HG03095 (cell line): ENCODE results near the gene MCEE.
"Not testable (repeated sequence)": the region's sequence is repeated elsewhere in the genome, so short reads cannot be mapped to it uniquely, and the experiment has no call there.

Source experiments
- ATAC-seq: cut with Tn5 transposase; IDR thresholded peaks from one replicate; pipeline ENCODE4 v1.9.1; 2021; ENCODE audit warnings: moderate library complexity; ENCODE audit not compliant: unreplicated experiment

Gene MCEE

DNA sequence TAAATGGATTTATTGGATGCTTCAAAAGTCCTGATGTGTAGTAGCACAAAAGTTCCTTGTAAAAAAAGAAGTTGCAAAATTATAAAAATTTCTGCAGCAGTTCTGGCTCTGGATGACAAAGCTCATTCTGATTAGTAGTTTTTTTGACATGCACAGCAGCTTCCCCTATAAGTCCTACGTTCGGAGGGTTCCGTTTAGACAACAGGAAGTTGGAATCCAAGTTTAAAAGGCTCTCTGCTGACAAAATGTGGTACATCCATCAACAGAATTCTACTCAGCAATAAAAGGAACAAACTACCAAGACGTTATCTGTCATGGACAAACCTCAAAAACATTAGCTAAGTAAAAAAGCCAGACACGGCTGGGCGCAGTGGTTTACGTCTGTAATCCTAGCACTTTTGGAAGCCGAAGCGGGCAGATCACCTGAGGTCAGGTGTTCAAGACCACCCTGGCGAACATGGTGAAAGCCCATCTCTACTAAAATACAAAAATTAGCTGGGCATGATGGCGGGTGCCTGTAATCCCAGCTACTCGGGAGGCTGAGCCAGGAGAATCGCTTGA, 46.2 kb downstream of the MCEE start:
- not testable (repeated sequence) for ATAC-seq

DNA sequence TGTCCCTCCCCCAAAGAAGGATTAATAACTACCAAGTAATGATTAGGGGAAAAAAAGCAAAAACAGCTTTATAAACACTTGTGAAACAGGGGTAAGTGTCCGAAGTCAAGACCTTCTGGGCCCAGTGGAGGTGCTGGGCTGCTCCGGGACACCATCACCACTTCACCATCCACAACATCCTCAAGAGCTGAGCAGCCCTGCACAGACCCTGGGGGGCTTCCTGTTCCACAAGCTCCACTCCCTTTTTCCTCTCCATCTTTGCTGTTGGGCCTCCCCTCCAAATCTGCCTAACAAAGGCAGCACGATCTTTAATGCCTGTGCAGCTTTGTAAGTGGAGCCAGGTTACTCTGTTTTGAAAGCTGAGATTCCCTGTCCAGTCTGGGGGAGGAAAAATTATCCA, 46.7 kb downstream of the MCEE start:
- ATAC-seq, result not testable (repeated sequence)

DNA sequence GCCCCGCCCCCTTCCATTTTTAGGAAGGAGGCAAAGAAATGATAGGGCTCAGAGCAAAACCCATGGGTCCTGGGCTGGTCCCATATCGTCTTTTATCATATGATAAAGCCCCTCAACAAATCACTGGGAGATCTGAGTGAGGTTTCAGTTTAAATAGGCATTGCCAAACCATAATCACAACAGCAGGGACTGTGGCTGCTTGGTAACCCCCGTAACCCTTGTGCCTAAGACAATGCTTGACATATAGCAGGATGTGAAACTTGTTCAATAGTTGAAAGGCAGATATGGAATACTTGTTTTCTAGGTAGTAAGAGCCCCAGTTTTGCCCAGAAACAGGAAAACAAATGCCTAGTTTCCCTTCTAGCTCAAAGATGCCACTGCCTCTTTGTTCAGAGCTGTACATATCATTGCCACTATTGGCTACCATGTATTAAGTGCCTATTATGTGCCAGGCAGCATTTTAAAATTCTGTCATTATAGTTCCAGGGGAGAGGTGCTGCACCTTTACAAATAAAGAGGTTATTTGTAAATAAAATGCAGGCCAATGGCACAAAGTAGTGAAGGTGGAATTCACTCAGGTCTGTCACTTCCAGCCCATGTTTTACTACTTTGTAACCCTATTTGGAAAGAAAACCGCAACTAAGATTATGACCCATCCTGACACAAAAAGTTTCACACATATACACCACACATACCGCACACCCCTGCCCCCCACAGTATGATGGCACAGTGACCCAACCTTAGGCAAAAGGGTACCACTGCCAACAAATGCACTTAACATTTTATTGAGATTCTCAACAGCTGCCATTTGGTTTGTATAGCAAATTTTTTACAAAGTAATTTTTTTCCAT, 47.4 kb downstream of the MCEE start:
- ATAC-seq, result no peak

DNA sequence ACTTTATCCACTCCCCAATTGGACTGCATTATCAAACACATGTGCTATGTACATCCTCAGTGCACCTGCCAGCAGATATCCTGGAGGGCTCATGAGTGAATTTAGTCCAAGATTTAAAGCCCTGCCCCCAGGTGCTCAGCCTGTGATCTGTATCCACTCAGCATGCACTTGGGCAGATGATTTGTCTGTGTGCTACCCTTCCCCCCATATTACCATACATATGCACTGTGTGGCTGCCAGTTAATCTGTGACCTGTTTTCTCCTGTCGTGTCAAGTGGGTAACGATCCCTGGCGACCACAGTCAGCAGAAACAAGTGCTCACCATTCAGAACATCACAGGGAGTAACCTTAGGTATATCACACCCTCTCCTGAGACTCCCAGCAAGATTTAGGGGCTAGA, 51.4 kb downstream of the MCEE start:
- no peak for ATAC-seq

DNA sequence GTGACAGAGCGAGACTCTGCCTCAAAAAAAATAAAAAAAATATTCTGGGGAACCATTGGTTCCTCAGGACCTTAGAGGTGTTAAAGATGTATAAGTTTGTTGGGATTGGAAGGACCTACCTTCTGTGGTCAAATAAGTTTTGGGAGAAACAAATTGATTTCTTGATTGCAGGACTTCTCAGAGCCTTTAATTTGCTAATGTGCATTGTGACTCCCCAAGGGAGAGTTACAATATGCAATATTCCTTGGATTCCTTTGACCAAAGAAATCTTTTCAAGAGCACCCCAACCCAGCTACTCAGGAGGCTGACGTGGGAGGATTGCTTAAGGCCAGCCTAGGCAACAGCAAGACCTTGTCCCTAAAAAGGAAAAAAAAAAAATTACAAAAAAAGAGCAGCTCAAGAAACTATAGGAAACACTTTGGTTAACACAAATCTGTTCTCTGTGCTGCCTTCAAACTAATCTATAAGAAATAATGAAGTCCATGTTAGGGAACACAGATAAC, 55.1 kb downstream of the MCEE start:
- ATAC-seq, result no peak

DNA sequence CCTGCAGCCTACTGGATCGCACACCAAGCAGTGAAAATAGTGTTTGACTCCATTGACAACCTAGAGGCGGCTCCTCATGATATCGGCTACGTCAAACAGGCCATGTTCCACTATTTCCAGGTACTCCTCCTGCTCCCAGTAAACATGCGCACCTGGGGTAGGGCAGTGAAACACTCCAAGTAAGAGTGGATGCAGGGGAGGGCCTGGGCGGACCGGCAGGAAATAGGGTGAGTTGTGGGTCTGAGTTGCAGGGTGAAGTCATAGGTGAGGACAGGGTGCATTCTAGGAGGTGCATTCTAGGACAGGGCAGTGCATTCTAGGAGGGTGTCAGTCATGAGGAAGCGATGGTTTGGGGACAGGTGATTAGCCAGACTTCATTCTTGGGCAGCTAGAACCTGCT, 56.6 kb downstream of the MCEE start:
- no peak for ATAC-seq

DNA sequence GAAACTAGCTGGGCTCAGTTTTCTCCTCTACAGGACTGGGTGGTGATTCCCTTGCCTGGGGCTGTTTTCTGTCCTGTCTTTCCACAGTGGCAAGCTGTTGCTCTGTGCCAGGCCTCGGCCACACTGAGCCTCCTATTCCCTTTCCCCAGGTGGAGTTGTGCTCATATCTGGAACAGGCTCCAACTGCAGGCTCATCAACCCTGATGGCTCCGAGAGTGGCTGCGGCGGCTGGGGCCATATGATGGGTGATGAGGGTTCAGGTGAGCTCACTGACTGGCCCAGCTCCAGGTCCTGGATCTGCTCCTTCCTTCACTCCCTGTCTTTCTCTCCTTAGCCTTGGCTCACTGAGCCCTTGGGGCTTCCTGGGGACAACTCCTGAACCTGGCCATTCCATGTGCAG, 57.5 kb downstream of the MCEE start:
- no peak for ATAC-seq

DNA sequence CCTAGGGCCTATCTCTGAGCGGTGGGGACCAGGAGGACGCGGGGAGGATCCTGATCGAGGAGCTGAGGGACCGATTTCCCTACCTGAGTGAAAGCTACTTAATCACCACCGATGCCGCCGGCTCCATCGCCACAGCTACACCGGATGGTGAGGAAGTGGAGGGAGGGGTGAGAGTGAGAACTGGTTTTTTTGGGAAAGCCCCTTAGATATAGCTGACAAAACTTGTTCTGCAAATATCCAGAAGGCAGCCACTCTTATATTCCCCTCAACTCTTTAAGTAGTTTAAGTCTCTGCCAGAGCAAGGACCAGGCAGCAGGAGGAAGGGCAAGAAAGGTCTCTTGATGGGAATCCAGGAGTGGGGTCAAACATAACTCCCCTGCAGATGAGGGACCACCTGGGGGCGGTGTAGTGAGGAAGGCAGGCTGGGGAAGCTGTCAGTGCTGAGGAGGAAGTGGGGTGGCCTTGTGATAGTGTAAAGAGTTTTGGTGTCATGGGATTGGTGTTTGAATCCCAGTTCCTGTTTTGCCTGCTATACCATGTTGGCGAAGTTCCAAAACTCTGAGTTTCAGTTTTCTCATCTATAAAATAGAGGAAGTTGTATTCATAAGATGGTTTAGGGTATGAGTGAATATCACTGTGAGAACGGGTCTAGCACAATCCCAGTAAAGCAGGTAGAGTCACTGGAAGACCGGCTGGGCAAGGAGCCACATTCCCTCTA, 58.2 kb downstream of the MCEE start:
- ATAC-seq, result peak; percentile 42

DNA sequence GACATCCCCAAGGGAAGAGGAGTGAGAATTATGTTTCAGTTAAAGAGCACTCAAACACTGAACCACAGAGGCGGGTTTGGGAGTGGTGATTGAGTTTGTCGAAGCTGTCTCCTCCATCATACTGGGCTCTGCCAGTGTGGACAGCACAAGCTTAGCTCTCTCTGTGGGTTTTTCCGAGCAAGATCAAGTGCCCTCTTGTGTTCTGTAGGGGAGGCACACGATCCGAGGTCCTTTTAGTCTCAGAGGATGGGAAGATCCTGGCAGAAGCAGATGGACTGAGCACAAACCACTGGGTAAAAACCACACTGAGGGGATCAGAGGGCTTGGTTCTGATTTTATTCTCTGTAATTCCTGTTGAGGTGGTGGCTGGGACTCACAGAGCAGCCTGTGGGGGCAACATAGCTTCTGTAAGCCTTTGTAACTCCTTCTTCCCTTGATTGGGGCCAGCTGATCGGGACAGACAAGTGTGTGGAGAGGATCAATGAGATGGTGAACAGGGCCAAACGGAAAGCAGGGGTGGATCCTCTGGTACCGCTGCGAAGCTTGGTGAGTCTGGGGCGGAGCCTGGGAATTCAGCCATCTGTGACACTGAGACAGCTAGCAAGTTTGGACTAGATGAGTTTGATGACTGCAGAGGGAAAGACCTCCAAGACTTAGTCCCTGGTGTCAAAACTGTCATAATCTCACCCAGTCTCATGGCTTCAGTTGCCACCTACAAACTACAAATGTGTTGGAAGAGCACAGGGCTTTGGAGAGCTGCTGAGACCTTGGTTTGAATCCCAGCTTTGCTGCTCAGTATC, 59.5 kb downstream of the MCEE start:
- ATAC-seq, result no peak

DNA sequence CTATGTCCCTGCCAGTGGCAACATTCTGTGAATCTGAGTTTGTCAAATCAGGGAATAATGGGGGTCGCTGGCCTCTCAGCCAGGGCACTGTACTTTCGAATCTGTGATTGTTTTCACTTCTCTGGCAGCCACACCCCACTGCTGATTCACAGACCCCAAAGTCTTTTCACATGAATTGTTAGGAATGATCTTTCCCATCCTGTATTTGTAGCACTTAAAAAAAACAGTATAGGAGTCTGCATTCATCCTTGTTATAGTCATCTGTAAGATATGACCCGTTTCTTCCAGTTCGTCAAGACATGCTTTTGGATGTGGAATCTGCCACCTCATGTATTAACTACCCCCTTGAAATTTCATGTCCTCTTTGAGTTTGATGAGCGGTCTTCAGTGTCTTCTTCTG, 60.7 kb downstream of the MCEE start:
- no peak for ATAC-seq

DNA sequence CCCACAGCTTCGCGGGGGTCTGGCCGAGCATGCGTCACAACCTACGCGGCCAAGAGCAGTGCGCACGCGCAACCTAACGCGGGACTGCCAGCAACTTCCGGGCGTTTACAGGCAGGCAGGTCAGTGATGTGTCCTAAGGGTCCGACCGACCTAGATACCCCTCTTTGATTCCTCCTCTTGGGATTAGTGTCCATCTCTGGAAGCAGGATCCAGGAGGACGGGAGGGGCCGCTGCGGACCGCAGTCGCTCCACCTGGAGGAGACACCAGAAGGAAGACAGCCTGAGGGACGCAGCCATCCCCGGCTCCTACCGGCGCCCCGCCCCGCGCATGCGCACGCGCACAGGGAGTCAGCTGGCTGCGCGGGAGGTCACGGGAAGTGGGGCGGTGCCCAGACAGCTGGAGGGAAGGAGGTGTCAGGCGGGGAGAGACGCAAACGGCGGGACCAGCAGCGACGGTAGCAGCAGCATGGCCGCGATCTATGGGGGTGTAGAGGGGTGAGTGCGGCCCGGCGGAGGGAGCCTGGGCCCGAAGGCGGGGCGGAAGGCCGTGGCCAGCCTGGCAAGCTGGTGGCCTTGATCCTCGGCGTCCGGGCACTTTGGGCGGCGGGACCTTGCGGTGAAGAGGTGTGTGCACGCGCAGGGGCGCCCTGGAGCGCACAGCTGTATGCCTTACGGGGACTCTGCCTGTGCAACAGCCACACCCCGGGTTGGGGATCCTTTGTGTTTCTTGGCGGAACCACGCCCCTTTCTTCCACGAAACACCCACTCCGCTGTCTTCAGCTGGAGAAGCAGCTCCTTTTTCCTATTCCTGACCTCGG, 61.6 kb downstream of the MCEE start, which contains the start of gene NAGK:
NAGK (plus strand) TSS at position 431 of the 818 bp plus-strand sequence; CDS start at position 467, 36 bp downstream.
- peak; percentile 44 for ATAC-seq

DNA sequence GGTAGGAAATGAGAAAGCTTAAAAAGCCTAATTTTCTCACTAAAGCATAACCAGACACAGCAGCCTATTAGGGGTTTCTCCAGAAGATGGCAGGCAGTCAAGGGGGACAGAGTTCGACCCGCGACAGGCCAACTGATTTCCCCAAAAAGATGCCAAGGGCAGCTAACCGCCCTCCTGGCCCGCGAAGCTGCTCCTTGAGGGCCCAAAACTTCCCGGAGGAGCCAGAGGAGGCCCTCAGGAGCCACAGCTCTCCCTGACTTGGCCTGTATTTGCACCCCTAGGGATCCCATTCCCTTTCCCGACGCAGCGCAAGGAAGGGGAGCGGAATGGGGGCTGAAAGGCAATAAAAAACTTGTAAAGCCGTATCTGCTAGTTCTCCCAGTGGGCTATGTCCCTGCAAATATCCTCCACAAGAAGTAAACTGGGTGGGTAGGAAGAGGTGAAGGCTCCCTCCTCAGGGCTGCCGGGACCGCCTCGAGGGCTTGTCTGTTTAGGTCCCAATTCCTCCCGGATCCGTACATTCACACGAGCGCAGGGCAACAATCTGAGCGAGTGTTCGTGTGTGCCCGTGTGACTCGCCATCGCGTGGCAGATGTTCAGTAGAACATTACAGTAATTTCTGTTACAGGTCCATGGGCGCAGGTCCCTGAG, 62.3 kb downstream of the MCEE start:
- ATAC-seq, result no peak

DNA sequence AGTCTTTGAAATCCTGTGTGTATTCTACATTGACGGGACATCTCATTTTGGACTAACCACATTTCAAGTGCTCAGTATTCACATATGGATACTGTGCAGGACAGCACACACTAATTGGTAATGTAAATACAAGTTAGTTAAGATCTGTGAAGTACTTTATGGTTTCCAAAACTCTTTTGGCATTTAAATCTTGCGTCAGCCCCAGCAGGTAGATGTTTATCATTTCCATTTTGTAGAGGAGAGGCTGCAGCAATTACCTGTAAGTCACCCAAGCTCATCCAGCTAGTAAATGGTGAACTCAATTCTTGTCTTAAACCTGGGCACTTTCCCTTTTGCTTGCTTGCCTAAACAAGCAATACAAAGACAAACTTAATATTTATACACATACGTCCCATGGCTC, 63.2 kb downstream of the MCEE start:
- no peak for ATAC-seq

DNA sequence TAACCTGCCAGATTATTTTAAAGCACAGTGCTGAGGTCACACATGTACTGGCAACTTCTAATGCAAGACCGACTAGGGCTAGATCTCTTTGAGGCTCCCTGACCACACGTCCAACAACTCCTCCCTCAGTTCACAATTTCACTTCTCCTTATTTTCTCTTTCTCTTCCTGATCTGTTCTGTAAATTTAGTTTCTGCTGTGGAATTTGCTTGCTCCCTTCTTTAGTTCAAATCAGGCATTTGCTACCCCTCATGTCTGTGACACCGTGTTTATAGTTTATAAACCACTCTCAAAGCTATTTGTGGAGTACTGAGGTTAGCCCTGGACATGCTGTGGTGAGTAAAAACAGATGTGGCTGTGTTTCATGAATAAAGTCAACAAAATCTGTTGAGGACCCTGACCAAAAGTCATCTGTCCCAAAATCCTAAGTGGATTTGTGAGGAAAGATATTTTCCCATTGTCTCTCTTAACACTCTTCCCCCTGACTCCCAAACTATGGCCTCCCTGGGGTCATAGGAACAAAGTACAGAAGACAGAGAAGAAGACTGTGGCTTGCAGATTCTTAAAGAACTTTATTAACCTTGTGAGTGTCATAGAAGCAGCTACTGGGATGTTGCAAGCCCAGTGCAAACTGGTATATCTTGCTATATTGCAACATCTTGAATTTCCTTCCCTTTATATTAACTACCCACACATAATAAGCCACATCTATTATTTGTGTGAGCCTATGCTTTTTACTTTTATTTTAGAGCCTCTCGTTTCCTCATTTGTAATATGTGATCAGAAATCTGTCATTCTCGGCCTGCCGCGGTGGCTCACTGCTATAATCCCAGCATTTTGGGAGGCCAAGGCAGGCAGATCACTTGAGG, 65.0 kb downstream of the MCEE start:
- ATAC-seq, result peak; percentile 27

DNA sequence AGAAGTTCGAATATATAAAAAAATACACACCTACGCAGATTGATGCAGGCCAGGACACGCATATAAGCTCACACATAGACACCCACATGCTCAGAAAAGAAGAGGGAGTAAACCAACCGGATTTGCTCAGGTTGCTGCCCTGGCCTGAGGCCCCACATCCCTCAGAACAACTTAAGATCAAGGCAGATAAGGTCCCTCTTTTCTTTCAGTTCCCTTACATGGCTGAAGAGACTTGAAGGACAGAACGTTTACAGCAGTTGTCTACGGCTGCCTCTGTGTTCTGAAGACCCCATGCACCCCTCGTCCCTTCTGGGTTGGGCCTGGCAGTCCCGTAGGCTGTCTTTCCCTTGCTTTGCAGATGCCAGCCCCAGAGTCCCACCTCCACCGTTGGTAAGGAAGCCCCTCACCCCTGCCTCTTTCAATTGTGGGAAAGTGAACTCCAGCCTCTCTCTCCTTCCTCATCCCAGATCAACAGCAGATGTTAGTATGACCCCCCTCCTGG, 65.9 kb downstream of the MCEE start:
- no peak for ATAC-seq

DNA sequence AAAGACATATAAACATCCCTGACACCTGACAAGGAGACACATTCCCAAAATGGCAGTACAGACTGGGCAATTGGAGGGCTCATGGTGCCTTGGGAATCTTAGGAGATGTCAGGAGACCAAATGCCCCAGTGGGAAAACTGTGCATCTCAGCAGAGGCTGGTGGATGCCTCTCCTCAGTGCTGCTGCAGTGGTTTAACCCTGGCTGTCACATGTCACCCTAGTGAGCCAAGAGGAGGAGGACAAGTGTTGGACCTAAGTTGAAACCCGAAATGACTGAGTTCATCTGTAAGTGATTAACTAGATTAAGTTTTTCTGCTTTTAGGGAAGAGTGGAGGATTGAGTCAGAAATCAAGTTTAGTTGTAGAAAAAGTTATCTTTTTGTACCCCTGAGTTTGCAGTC, 66.8 kb downstream of the MCEE start:
- ATAC-seq, result no peak

DNA sequence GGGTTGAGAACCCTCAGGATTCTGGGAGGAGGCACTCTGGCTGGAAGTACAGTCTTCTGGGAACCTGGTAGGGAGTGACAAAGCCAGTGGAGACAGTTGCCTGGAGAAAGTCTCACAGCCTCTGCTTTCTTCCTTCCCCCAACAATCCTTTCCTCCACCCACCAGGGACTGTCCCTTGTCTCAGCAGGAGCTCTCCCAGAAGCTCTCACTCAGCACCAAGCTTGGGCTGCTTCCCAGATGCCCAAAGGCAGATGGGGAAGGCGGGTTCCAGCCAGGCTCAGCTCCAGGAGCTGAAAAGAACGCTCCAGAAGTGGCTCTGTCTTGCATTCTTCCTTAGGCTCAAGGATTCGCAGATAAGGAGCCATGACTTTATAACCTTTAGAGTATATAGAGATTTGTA, 69.2 kb downstream of the MCEE start:
- ATAC-seq, result no peak

DNA sequence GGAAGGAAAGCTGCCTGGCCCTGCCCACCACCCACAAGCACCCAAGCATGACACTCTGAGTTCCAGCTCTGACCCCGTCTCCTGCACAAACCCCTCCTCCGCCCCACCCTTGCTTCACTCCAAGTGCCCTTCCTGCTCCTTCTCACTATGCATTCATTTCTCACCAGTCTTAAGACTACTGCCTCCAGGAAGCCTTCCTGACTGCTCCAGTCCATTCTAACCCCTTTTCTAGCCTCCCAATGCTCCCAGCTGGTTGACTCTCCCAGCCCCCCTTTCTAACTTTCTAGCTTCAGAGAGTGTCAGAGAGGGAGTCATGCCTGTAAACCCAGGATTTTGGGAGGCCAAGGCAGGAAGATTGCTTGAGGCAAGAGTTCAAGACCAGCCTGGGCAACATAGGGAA, 69.8 kb downstream of the MCEE start:
- no peak for ATAC-seq
